Neural progenitor cell (in vitro differentiated cells): ENCODE data around the gene ETFA.

ENCODE experiments used
- EZH2phosphoT487 ChIP-seq: fragments of 200-600 bp; sonication (generic); IDR thresholded peaks from 2 replicates; pipeline ENCODE4 v1.6.1; 2017; ENCODE audit warnings: antibody characterized with exemption
- TF ChIP-seq, protein P1 (sequence below): fragments of 200-600 bp; sonication (generic); IDR thresholded peaks from 2 replicates; pipeline ENCODE4 v1.5.1; 2017; ENCODE audit warnings: antibody characterized with exemption, mild to moderate bottlenecking

- no peak for TF ChIP-seq EZH2phosphoT487
- TF ChIP-seq, protein P1, sequence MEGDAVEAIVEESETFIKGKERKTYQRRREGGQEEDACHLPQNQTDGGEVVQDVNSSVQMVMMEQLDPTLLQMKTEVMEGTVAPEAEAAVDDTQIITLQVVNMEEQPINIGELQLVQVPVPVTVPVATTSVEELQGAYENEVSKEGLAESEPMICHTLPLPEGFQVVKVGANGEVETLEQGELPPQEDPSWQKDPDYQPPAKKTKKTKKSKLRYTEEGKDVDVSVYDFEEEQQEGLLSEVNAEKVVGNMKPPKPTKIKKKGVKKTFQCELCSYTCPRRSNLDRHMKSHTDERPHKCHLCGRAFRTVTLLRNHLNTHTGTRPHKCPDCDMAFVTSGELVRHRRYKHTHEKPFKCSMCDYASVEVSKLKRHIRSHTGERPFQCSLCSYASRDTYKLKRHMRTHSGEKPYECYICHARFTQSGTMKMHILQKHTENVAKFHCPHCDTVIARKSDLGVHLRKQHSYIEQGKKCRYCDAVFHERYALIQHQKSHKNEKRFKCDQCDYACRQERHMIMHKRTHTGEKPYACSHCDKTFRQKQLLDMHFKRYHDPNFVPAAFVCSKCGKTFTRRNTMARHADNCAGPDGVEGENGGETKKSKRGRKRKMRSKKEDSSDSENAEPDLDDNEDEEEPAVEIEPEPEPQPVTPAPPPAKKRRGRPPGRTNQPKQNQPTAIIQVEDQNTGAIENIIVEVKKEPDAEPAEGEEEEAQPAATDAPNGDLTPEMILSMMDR = no peak
Observed at GRCh38 chr15:76176487-76177085, 134.7 kb downstream of the ETFA start.
